ENCODE data around the gene IFI27.
"Not testable (repeated sequence)": the region's sequence is repeated elsewhere in the genome, so short reads cannot be mapped to it uniquely, and the experiment has no call there.

The IFI27 gene

GRCh38 chr14:94126800-94127199, 16.3 kb downstream of the IFI27 start:
- no peak for DNase-seq

DNA sequence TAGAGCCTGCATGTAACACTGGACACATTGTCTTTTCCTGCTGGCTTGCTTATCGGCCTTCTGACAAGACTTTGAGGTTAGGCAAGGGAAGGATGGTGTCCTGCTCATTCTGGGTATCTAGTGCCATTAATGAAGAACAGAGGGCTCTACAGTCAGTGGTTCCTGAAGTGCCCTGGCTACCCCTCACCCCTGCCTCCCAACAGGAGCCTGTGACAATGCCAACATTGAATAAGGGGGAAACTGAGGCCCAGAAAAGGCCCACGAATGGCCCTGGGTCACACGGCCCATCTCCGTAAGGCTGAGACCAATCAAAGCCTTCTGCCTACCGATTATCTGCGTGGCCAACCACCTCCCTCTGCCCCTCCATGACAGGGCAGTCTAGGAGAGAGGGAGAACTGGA, 16.8 kb downstream of the IFI27 start:
- no peak for DNase-seq

- DNase-seq: no peak
Observed at GRCh38 chr14:94128216-94128839, 17.8 kb downstream of the IFI27 start.

DNA sequence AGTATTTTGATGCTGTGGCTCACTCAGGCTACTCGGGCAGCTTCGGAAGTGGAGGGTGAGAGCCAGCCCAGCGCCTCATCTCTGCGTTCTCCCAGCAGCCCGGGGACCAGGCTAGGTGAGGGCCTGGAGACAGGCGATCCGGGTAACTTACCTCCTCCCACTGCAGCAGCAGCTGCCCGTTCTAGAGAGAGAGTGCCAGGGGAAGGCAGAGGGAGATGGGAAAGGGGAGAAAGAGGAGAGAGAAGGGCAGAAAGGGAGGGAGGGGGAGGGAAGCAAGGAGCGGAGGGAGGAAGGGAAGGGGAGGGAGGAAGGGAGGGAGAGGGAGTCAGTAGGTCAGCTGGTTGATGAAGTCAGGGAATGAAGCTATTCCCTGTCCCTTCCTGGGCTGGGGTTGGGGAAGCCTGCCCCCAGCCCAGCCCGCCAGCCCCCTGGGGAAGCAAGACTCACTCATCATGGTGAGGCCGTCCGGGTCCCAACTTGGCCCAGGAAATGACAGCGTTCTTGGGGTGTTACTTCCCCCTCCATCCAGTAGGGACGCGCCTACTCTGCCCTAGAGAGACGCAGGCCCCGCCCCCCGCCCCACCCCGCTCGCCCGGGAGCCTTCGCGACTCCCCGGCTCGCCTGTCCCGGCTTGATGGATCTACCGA, 18.7 kb downstream of the IFI27 start, which contains the start of gene IFI27L2:
Gene IFI27L2, minus strand, starts transcription at position 494 of the 647 bp plus-strand sequence. Its CDS starts 40 bp downstream, at position 454.
- DNase-seq: peak; percentile 52 to 56

GRCh38 chr14:94129758-94130414, 19.4 kb downstream of the IFI27 start:
- peak; percentile 14 to 20 for DNase-seq

- peak; percentile 52 to 71 for DNase-seq
Observed at GRCh38 chr14:94132285-94132887, 21.9 kb downstream of the IFI27 start.

DNA sequence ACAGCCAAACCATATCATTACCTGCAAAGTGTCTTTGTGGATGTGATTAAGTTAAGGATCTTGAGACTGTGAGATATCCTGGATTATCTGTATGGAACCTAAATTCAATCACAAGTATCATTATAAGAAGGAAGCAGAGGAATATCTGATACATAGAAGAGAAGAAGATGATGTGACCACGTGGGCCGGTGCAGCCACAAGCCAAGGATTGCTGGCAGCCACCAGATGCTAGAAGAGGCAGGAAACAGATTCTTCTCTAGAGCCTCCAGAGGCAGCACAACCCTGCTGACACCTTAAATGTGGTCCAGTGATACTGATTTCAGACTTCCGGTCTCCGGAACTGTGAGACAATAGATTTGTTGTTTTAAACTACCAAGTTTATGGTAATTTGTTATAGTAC, 24.9 kb downstream of the IFI27 start:
- no peak for DNase-seq

DNA sequence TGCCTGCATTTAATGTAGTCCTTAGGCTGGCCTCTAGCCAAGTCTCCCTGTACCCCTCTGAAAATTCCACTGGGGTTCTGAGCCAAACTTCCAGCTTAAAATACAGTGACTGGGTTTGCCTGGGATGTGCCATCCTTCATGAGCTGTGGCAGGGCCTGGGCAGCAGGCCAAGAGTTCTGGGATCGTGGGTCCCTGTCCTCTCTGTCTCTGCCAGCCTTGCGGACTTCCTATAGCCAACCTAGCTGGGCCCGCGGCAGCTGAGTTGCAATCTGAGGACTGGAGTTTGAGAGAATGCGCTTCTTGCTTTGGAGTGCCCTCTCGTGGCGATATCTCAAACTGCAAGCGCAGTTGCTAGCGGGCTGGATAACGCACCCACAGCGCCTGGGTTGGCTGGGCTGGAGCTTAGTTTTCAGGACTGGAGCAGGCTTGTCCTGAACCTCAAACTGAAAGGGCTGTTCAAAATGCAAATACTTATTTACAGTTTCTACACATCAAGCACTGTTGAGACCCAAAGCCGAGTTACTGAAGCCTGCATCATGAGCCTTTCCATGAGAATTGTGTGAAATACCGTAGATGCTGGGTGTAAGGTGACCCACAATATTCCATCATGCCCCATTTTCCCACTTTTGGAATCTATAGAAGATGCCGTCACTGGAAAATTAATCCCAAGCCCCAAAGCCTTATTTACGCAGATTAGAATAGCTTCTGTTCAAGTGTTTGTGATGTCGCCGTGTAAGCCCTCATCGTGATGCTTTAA, 26.2 kb downstream of the IFI27 start:
- DNase-seq: peak; percentile 72 to 88

DNA sequence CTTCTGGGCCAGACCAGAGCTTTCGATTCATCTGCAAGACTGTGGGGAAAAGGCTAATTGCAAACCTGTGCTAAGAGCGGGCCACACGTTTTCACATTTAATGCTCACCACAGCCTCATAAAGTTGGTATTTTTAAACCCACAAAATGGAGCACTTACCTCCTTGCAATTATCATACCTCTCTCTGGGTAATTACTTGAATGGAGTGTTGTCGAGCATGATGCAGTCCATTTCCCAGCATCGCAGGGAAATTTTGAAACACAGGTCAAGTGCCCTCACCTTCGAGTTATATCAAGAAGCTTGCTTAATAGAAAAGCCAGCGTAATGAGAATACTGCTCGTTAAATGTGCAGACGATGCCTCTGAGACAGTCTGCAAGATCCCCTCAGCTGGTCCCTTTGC, 27.7 kb downstream of the IFI27 start:
- DNase-seq: no peak

DNA sequence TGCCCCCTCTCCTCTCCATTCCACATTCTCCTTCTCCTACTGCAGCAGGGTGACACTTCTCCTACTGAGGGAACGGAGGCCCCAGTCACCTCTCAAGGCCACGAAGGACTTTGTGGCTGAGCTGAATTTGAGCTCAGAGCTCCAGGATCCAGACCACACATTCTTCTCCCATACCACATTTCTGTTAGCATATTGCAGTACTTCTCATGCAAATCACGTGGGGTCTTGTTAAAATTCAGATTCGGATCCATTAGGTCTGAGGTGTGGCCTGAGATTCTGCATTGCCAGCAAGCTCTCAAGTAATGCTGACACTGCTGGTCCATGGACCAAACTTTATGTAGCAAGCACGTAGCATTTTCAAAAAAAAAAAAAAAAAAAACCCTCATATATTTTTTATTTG, 28.5 kb downstream of the IFI27 start:
- DNase-seq: no peak

- DNase-seq: no peak
Observed at GRCh38 chr14:94139421-94139820, 28.9 kb downstream of the IFI27 start.

GRCh38 chr14:94142247-94142646, 31.7 kb downstream of the IFI27 start:
- DNase-seq: no peak

DNA sequence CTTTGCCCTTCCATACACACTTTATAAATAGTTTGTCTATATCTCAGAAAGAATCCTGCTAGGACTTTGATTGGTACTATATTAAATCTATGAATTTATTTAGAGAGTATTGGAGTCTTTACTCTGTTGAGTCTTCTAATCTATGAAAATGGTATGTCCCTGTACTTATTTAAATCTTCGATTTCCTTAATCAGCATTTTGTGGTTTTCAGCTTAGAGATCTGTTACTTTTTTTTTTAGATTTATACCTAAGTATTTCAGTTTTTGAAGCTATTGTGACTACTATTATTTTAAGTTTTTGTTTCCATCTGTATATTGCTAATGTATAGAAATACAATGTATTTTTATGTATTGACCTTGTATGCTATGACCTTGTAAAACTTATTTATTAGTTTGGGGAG, 32.3 kb downstream of the IFI27 start:
- no peak for DNase-seq

- no peak for DNase-seq
Observed at GRCh38 chr14:94143239-94143638, 32.7 kb downstream of the IFI27 start.

- no peak for DNase-seq
Observed at GRCh38 chr14:94143711-94144110, 33.2 kb downstream of the IFI27 start.

DNA sequence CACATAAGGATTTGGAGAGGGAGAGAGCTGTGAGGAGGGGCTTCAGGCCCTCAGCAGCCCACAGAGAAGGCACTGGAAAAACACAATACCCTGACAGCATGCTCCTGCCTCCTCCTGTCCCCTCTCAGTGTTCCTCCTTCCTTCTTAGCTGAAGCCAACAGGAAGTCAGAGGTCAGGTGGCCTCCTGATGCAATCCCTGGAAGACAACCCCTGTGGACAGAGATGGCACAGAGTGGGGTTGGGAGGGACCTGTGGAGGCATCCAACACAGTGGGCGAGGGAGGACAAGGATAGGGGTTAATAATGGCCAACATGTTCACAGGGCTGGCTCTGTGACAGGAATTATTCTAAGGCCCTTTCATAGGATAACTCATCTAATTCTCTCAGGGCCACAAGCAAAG, 34.2 kb downstream of the IFI27 start:
- no peak for DNase-seq

- no peak for DNase-seq
Observed at GRCh38 chr14:94145902-94146527, 35.5 kb downstream of the IFI27 start.

- DNase-seq: no peak
Observed at GRCh38 chr14:94152676-94153075, 42.1 kb downstream of the IFI27 start.

DNA sequence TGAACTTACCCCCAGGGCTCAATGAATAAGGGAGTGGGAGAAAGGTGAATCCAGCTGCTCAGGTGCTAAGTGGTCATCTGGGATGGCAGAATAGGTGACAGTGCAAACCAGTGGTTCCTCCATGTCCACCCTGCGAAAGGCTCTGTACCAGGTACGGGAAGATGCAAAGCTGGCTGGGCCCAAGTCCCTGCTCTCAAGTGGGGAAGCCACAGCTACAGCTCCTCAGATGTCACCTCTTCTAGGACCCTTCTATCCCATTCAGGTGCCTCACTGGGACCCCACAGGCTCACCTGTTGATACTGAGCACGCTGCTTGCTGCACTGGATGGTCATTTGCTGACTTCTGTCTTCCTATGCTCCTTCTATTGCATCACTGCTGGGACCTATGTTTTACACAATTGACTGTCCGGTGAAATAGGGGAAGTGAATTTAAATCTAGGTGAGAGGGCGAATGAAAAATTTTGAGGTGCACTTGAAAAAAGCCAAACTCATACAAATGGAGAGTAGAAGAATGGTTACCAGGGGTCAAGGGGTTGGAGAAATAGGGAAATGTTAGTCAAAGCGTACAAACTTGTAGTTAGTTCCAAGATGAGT, 43.3 kb downstream of the IFI27 start:
- no peak for DNase-seq

- DNase-seq: not testable (repeated sequence)
Observed at GRCh38 chr14:94156143-94156542, 45.6 kb downstream of the IFI27 start.

DNA sequence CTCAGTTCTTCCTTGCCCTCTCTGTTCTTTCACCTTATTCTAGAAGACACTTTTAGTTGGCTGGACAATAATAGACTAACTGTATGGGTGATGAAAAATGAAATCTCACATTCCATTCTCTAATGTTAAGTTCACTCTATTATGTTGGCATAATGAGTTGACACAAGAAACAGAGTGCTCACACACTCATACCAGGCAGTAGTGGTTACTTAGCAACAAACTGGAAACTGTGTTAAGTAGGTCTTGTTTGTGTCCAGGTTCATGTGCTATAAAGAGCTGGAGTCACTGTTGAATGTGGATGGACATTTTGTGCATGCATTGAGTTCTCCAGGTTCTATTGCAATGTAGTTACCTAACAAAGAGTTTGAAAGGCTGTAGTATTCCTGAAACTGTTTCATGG, 46.7 kb downstream of the IFI27 start:
- no peak for DNase-seq

DNA sequence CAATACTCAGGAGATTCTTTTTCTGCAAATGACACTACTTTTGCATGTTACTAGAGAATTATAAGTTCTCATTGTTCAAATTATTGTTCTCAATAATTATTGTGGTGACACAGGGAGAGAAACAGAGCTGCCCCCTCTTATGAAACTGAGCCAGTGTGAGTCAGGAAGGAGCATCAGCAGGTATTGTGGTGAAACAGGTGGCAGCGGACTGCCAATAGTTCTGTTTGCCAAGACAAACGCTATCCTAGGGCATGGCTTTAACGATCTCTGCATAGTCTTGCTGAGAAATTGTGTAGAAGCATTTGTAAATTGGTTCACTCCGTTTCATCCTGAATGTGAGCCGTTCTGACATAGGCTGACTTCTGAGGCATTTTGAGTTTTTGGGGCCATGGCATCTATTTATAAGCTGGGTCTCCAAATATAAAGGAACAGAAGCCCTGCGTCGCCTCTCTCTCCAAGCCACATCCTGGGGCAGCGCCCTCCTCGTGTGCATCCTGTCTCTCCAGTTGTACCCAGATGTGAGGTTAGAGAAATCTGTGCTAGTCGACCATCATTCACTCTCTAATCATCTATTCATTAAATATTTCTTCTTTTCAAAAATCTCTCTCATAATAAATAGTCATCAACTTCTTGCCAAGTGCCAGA, 47.8 kb downstream of the IFI27 start:
- DNase-seq: no peak
